CD4-positive, CD25-positive, alpha-beta regulatory T cell (primary cell): ENCODE results near the gene ITPRID2. TPM values are rescaled to one million over a fixed set of nuclear protein-coding genes. Genes with fewer than 3 reads are reported as not detected.

Experiments
- ATAC-seq, 2 donors: fragments of 150-1000 bp; cut with Tn5 transposase; one replicate each; pipeline ENCODE4 v1.10.0; 2021; ENCODE audit warnings: low read depth in 2 of 2, moderate number of reproducible peaks in 2 of 2, moderate library complexity in 1 of 2
- DNase-seq, 3 donors: peaks; one replicate each; pipeline versions ENCODE4 v3.0.0 to v3.0.0-alpha.2; 2012 to 2022; ENCODE audit warnings: mixed read lengths in 1 of 3
- H3K27ac ChIP-seq: one replicate; pipeline ENCODE4 v1.7.0; 2013; ENCODE audit warnings: mild to moderate bottlenecking, low read length; ENCODE audit not compliant: insufficient read depth, poor library complexity, severe bottlenecking
- H3K27me3 ChIP-seq: one replicate; pipeline ENCODE4 v1.7.0; 2013; ENCODE audit warnings: low read length; ENCODE audit not compliant: control insufficient read depth, insufficient read depth
- H3K36me3 ChIP-seq: one replicate; pipeline ENCODE4 v1.7.0; 2013; ENCODE audit warnings: mild to moderate bottlenecking, low read length, moderate library complexity; ENCODE audit not compliant: control insufficient read depth, insufficient read depth
- H3K4me1 ChIP-seq: 2 replicates; pipeline ENCODE4 v1.7.0; 2013; ENCODE audit warnings: mild to moderate bottlenecking, low read length; ENCODE audit not compliant: insufficient read depth, control insufficient read depth, poor library complexity, severe bottlenecking
- H3K4me3 ChIP-seq: one replicate; pipeline ENCODE4 v1.7.0; 2013; ENCODE audit warnings: low read depth, mild to moderate bottlenecking, low read length, moderate library complexity
- H3K9me3 ChIP-seq, 2 experiments: 1 replicate in 1 of 2; 2 replicates in 1 of 2; pipeline ENCODE4 v1.7.0; 2013; ENCODE audit warnings: low read length in 2 of 2, mild to moderate bottlenecking in 1 of 2, moderate library complexity in 1 of 2; ENCODE audit not compliant: control insufficient read depth in 2 of 2
- H3K27ac Mint-ChIP-seq, 3 donors: one replicate each; pipeline ENCODE4 v1.8.0; 2020 to 2022; ENCODE audit warnings: mild to moderate bottlenecking in 3 of 3, mixed read lengths in 3 of 3, moderate library complexity in 2 of 3
- H3K27me3 Mint-ChIP-seq: one replicate; pipeline ENCODE4 v1.8.0; 2022; ENCODE audit warnings: mild to moderate bottlenecking, mixed read lengths
- H3K36me3 Mint-ChIP-seq: one replicate; pipeline ENCODE4 v1.8.0; 2020; ENCODE audit warnings: mixed read lengths
- H3K4me1 Mint-ChIP-seq, 4 donors: one replicate each; pipeline ENCODE4 v1.8.0; 2020 to 2022; ENCODE audit warnings: mixed read lengths in 4 of 4, mild to moderate bottlenecking in 1 of 4
- H3K4me3 Mint-ChIP-seq, 4 donors: one replicate each; pipeline ENCODE4 v1.8.0; 2020 to 2022; ENCODE audit warnings: mild to moderate bottlenecking in 4 of 4, mixed read lengths in 4 of 4, moderate library complexity in 3 of 4
- H3K9me3 Mint-ChIP-seq, 7 donors: one replicate each; pipeline ENCODE4 v1.8.0; 2020 to 2022; ENCODE audit warnings: mixed read lengths in 7 of 7, mild to moderate bottlenecking in 3 of 7, moderate library complexity in 2 of 7
- polyA plus RNA-seq, 4 donors: library from polyadenylated mRNA; unstranded; fragments of 300-500 nt; fragmentation: Illumina TruSeq; gene quantifications; one replicate each; pipeline ENCODE4 v1.2.3, GENCODE V29; 2021
- total RNA-seq: library from RNA; stranded (reverse); gene quantifications from one replicate; pipeline ENCODE4 v1.2.3, GENCODE V29; 2022

The ITPRID2 gene
- total and polyA plus RNA-seq, 5 donors from 2014 or later = 1.6 to 42.4 (median 5.5) TPM

DNA sequence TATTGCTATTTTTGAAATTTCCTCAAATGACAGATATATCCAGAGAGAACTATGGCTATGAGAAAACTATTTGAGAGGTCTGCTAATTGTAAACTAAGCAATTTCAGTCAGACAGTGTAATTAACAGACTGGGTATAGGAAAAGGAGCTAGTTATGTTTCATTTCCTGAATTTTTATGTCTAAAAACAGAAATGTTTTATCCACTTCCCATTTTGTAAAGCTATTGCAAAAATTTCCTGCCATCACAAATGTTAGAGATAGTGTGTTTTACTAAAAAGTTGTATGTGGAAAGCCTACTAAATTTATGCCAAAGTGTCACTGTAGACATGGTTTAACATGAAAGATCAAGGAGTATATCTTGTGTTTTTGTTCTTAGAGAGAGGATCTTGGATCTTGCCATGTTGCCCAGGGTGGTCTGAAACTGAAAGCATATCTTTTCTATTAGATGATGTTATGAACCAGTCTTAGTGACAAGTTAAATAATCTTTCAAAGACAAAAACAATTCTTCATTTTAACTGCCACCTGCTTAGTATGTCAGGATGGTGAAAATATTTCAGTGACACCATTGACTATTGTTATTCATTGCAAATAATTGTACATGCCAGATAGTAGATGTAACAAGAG, 40.5 kb upstream of the ITPRID2 start:
- Mint-ChIP-seq H3K4me1 (peaks cover 0 to 2% (median 0%) of the 10 kb centered on the region in 4 donors), H3K36me3 (no peaks in the 10 kb centered on the region), H3K27ac (no peak overlapping the region), H3K4me3 (no peak overlapping the region), H3K9me3 (peaks cover 0 to 1% (median 0%) of the 10 kb centered on the region in 7 donors), H3K27me3 (peaks cover 17% of the 10 kb centered on the region)
- H3K27me3 ChIP-seq = no peaks in the 10 kb centered on the region
- H3K27ac ChIP-seq = no peak overlapping the region
- DNase-seq (no peak), ATAC-seq (no peak)
- H3K36me3 ChIP-seq = no peaks in the 10 kb centered on the region
- H3K4me1 ChIP-seq = no peaks in the 10 kb centered on the region
- H3K4me3 ChIP-seq = no peak overlapping the region
- no peaks in the 10 kb centered on the region for H3K9me3 ChIP-seq

DNA sequence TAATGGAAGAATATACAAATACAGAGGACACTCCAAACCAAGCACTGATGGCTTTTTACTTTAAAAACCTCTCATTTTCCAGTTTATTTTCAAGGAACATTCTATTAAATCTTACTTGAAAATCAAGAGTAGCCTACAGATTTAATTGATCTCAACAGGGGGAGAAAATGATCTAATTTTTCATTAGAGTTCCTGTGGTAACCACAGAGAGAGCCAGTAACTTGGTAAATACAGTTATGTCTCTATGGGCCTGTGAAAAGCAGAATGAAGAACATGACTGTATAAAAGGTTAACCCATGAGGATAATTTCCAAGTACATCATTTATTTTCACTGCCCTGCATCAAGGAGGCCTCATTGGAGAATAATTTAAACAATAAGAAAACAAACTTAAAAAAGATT, 39.8 kb upstream of the ITPRID2 start:
- Histone ChIP-seq H3K4me1 (no peaks in the 10 kb centered on the region), H3K36me3 (no peaks in the 10 kb centered on the region), H3K27ac (no peak overlapping the region), H3K4me3 (no peak overlapping the region), H3K27me3 (no peaks in the 10 kb centered on the region), H3K9me3 (no peaks in the 10 kb centered on the region)
- Mint-ChIP-seq H3K27me3 (peaks cover 17% of the 10 kb centered on the region), H3K27ac (no peak overlapping the region), H3K4me1 (peaks cover 0 to 2% (median 0%) of the 10 kb centered on the region in 4 donors), H3K36me3 (no peaks in the 10 kb centered on the region), H3K9me3 (peaks cover 0 to 1% (median 0%) of the 10 kb centered on the region in 7 donors), H3K4me3 (no peak overlapping the region)
- DNase-seq = no peak
- no peak for ATAC-seq

DNA sequence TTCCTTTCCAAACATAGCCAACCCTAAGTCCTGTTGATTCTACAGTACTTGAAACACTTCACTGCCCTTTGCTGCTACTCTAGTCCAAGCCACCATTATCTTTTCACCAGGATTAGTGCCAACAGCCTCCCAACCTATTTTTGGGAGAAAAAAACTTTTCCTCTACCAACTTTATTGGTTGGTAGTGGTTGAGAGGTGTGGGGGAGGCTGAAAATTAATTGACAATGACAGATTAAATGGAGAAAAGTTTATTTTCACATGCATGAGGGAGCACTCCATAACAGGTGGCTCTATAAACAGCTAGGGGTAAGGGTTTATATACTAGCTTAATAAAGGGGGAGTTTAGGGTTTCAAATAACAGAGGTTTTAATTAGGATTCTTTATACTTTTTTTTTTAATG, 37.8 kb upstream of the ITPRID2 start:
- Histone ChIP-seq H3K4me3 (no peak overlapping the region), H3K27ac (no peak overlapping the region)
- H3K27ac Mint-ChIP-seq = no peak overlapping the region

DNA sequence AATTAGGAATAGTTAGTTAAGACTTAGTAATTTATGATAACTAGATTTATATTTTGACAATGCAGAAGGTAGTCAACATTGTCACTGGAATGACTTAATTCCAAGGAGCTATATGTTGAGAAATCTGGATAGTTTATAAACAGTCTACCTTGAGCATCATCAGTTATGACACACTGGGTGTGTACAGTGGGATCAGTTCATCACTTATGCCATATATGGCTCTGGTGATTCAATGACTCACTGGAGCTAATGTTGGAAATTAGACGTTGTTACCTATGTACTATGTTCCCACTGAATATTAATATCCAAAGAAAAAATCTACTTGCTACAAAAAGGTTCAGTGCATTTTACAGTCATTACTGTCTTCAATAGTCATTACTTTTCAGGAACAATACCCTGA, 34.0 kb upstream of the ITPRID2 start:
- Mint-ChIP-seq H3K27me3 (peaks cover 30% of the 10 kb centered on the region), H3K9me3 (peaks cover 0 to 4% (median 0%) of the 10 kb centered on the region in 7 donors), H3K4me1 (peaks cover 0 to 2% (median 0%) of the 10 kb centered on the region in 4 donors), H3K4me3 (no peak overlapping the region), H3K27ac (no peak overlapping the region), H3K36me3 (no peaks in the 10 kb centered on the region)
- DNase-seq (no peak), ATAC-seq (no peak)
- no peak overlapping the region for H3K4me3 ChIP-seq
- H3K27me3 ChIP-seq = peaks cover 3% of the 10 kb centered on the region
- H3K4me1 ChIP-seq = no peaks in the 10 kb centered on the region
- no peak overlapping the region for H3K27ac ChIP-seq
- H3K36me3 ChIP-seq = no peaks in the 10 kb centered on the region
- H3K9me3 ChIP-seq = no peaks in the 10 kb centered on the region

More for the DNA sequence above, 37.8 kb upstream of the ITPRID2 start:
- peaks cover 0 to 2% (median 0%) of the 10 kb centered on the region in 4 donors for H3K4me1 Mint-ChIP-seq
- Histone ChIP-seq H3K27me3 (no peaks in the 10 kb centered on the region), H3K36me3 (no peaks in the 10 kb centered on the region), H3K9me3 (no peaks in the 10 kb centered on the region), H3K4me1 (no peaks in the 10 kb centered on the region)
- ATAC-seq = no peak
- no peak for DNase-seq
- no peak overlapping the region for H3K4me3 Mint-ChIP-seq
- H3K9me3 Mint-ChIP-seq = peaks cover 0 to 3% (median 0%) of the 10 kb centered on the region in 7 donors
- H3K27me3 Mint-ChIP-seq = peaks cover 14% of the 10 kb centered on the region
- H3K36me3 Mint-ChIP-seq = no peaks in the 10 kb centered on the region

DNA sequence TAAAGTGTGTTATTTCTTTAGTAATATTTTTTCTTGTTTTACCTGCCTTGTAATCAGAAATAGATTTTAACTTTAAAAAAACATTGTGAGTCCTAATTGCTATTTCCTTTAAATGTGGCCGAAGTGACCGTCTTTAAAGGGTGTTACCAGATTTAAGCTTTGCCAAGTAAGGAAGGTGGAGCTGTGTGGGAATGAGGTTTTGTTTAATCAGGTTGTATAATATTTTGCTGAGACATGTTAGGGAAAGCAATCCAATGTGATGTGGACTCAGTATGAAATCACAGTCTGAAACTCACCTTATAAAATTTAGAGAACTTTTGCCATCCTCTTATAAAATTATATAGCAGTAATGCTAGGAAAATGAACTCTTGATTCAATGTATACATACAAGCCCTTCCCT, 32.9 kb upstream of the ITPRID2 start:
- Mint-ChIP-seq H3K36me3 (no peaks in the 10 kb centered on the region), H3K27ac (no peak overlapping the region), H3K4me1 (no peaks in the 10 kb centered on the region), H3K27me3 (peaks cover 30% of the 10 kb centered on the region), H3K9me3 (peaks cover 0 to 4% (median 0%) of the 10 kb centered on the region in 7 donors), H3K4me3 (no peak overlapping the region)
- ATAC-seq = no peak
- Histone ChIP-seq H3K27ac (no peak overlapping the region), H3K36me3 (no peaks in the 10 kb centered on the region), H3K4me1 (no peaks in the 10 kb centered on the region), H3K9me3 (no peaks in the 10 kb centered on the region), H3K4me3 (no peak overlapping the region), H3K27me3 (peaks cover 3% of the 10 kb centered on the region)
- DNase-seq = no peak

DNA sequence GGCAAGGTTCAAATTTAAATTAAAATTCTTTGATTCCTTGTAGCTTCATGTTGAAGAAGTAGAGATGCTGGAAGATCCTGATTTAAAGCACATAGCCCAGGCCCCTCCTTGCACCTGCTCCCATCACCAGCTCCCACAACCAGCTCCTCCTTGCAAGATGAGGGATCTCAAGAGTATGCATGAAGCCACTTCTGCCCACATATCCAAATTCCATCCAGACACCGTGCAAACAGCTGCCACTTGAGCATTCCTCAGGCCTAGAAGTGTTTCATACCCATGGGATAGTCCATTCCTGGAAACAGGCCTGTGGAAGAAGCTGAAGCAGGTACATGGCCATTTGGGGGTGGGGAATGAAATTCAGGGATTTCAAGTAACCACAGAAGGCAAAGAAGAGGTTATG, 32.4 kb upstream of the ITPRID2 start:
- H3K4me3 ChIP-seq = no peak overlapping the region
- DNase-seq (no peak), ATAC-seq (no peak)
- no peaks in the 10 kb centered on the region for H3K4me1 Mint-ChIP-seq
- no peak overlapping the region for H3K4me3 Mint-ChIP-seq
- no peaks in the 10 kb centered on the region for H3K36me3 Mint-ChIP-seq
- H3K9me3 Mint-ChIP-seq = peaks cover 0 to 4% (median 0%) of the 10 kb centered on the region in 7 donors
- no peak overlapping the region for H3K27ac Mint-ChIP-seq
- H3K9me3 ChIP-seq = no peaks in the 10 kb centered on the region
- peaks cover 3% of the 10 kb centered on the region for H3K27me3 ChIP-seq
- peaks cover 31% of the 10 kb centered on the region for H3K27me3 Mint-ChIP-seq
- H3K36me3 ChIP-seq = no peaks in the 10 kb centered on the region
- H3K4me1 ChIP-seq = no peaks in the 10 kb centered on the region
- no peak overlapping the region for H3K27ac ChIP-seq

DNA sequence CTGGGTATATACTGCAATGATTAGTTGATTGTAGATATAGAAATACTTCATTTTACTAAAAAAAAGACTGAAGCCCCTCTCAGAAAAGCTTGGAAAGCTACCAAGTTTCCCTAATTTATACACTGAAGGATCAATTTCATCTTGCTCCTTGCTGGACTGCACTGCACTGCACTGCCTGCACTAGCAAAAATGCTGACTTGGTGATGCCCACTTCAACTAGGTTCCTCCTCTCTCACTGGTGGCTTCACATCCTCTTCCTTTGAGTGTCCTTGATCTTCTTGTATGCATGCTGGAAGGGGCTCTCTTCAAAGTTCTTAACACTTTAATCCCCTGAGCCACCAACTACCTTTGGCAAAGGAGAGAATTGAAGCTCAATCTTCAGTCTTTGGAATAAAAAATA, 31.7 kb upstream of the ITPRID2 start:
- Mint-ChIP-seq H3K4me3 (no peak overlapping the region), H3K36me3 (no peaks in the 10 kb centered on the region), H3K27me3 (peaks cover 34% of the 10 kb centered on the region), H3K9me3 (peaks cover 0 to 4% (median 0%) of the 10 kb centered on the region in 7 donors), H3K4me1 (no peaks in the 10 kb centered on the region), H3K27ac (no peak overlapping the region)
- Histone ChIP-seq H3K27ac (no peak overlapping the region), H3K27me3 (peaks cover 6% of the 10 kb centered on the region), H3K4me3 (no peak overlapping the region), H3K36me3 (no peaks in the 10 kb centered on the region), H3K4me1 (no peaks in the 10 kb centered on the region), H3K9me3 (no peaks in the 10 kb centered on the region)
- DNase-seq = no peak
- ATAC-seq = no peak

DNA sequence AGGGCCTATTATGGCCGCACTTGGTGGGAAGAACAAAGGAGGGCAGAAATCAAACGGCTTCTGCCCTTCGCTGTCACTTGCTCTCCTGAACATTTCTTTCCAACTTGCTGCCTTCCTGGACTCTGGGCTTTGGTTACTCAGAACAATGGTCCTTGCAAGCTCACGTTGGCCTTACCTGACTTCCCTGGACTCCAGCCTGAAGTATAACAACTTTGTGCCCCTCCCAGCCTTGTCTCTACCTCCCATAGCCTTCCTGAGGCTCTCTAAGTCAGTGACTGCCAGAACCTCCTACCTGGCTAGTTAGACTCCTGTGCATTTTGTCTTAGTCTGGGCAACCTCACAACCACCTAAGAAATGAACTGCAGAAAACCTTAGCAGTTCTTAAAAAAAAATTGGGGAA, 30.2 kb upstream of the ITPRID2 start:
- Mint-ChIP-seq H3K4me1 (no peaks in the 10 kb centered on the region), H3K27me3 (peaks cover 33% of the 10 kb centered on the region), H3K36me3 (no peaks in the 10 kb centered on the region), H3K4me3 (no peak overlapping the region), H3K27ac (peak overlapping the region in 1 of 3 donors; percentile 30), H3K9me3 (peaks cover 0 to 4% (median 0%) of the 10 kb centered on the region in 7 donors)
- ATAC-seq = no peak
- H3K4me3 ChIP-seq = no peak overlapping the region
- H3K4me1 ChIP-seq = no peaks in the 10 kb centered on the region
- no peaks in the 10 kb centered on the region for H3K9me3 ChIP-seq
- H3K27me3 ChIP-seq = peaks cover 6% of the 10 kb centered on the region
- no peaks in the 10 kb centered on the region for H3K36me3 ChIP-seq
- DNase-seq = no peak
- no peak overlapping the region for H3K27ac ChIP-seq
